ENCODE results near the gene MED14.

MED14 gene

DNA sequence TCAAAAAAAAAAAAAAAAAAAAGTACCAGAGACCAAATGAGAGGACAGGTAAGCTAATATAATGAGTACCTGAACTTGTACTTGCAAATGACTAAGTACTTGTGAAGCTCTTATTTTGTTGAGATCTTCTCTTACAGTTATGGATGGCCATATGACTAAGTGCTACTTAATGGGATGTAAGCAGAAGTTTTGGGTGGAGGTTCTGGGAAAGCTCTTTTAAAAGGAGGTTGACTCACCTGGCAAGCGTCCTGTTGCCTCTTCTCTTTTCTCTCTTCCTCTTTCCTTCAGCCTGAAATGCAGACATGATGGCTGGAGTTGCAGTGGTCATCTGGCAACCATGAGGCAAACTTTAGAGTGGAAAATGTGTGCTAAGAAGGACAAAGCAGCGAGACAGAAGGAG lies 36.9 kb upstream of the MED14 start:
- Histone ChIP-seq H3K79me1 (ENCODE audit: low read depth, low read length) (no peaks in the 10 kb centered on the region), H2AFZ (ENCODE audit: low read length) (no peak overlapping the region), H4K91ac (ENCODE audit: low read depth, low read length, poor library complexity) (no peak overlapping the region), H2BK5ac (ENCODE audit: low read length) (no peak overlapping the region), H3K4me1 (ENCODE audit: control insufficient read depth in 2 of 2, insufficient read depth in 1 of 2, low read depth in 1 of 2, low read length in 2 of 2) (no peaks in the 10 kb centered on the region), H3K36me3 (replicated peaks in 1 of 2; ENCODE audit: control insufficient read depth in 2 of 2, insufficient read depth in 2 of 2, low read length in 2 of 2) (no peaks in the 10 kb centered on the region), H3K27me3 (ENCODE audit: control insufficient read depth in 3 of 3, insufficient read depth in 3 of 3, low read depth in 1 of 3, low read length in 3 of 3) (no peaks in the 10 kb centered on the region), H3K14ac (ENCODE audit: low read length) (no peak overlapping the region), H3K27ac (replicated peaks; ENCODE audit: low read length) (no peak overlapping the region), H3K9ac (ENCODE audit: low read depth, low read length, poor library complexity) (no peak overlapping the region), H3K23ac (ENCODE audit: low read depth, low read length, poor library complexity) (no peak overlapping the region), H2BK12ac (ENCODE audit: low read length) (no peak overlapping the region), H3K4me2 (ENCODE audit: insufficient read depth, low read length, poor library complexity, severe bottlenecking) (no peak overlapping the region), H3K4me3 (ENCODE audit: low read length in 2 of 2) (no peak overlapping the region), H4K8ac (ENCODE audit: low read depth, low read length) (no peak overlapping the region), H3K9me3 (replicated peaks in 1 of 2; ENCODE audit: control insufficient read depth in 2 of 2, insufficient read depth in 1 of 2, low read depth in 1 of 2, low read length in 2 of 2) (no peaks in the 10 kb centered on the region), H3K18ac (ENCODE audit: low read length) (no peak overlapping the region), H2AK5ac (ENCODE audit: low read depth, low read length) (no peak overlapping the region), H2BK15ac (ENCODE audit: low read length) (no peak overlapping the region), H3K4ac (ENCODE audit: low read length) (no peak overlapping the region), H2BK120ac (ENCODE audit: low read depth, low read length) (no peak overlapping the region)
- no CpG with 5 or more reads among the region's 2 CpGs for WGBS, 2 donors (ENCODE audit: extremely low coverage in 2 of 2, insufficient read length in 2 of 2, insufficient replicate concordance in 1 of 2)
- no peak for DNase-seq (ENCODE audit: low spot score)

DNA sequence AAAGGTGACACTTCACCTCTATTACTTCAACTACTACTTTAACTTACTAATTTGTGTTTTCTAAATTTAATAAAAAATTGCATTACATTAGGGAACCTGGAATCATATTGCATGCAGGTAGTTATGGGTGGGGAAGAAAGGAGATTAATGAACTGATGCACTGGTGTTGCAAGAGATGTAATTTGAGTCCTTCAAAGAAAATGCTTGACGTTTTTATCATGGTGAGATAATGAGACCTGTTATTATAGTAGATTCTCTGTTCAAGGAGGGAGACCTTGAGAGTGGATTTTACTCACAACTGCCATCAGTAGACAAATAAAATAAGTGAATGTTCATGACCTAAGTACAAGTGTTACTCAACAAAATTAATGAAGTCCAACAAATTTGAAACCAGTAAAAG lies 26.4 kb upstream of the MED14 start:
- Histone ChIP-seq H2BK5ac (ENCODE audit: low read length) (no peak overlapping the region), H2AFZ (ENCODE audit: low read length) (no peak overlapping the region), H3K9ac (ENCODE audit: low read depth, low read length, poor library complexity) (no peak overlapping the region), H3K23ac (ENCODE audit: low read depth, low read length, poor library complexity) (no peak overlapping the region), H3K27me3 (ENCODE audit: control insufficient read depth in 3 of 3, insufficient read depth in 3 of 3, low read depth in 1 of 3, low read length in 3 of 3) (no peaks in the 10 kb centered on the region), H4K8ac (ENCODE audit: low read depth, low read length) (no peak overlapping the region), H3K14ac (ENCODE audit: low read length) (no peak overlapping the region), H3K36me3 (replicated peaks in 1 of 2; ENCODE audit: control insufficient read depth in 2 of 2, insufficient read depth in 2 of 2, low read length in 2 of 2) (no peaks in the 10 kb centered on the region), H2AK5ac (ENCODE audit: low read depth, low read length) (no peak overlapping the region), H3K27ac (replicated peaks; ENCODE audit: low read length) (no peak overlapping the region), H3K18ac (ENCODE audit: low read length) (no peak overlapping the region), H3K4me2 (ENCODE audit: insufficient read depth, low read length, poor library complexity, severe bottlenecking) (no peak overlapping the region), H3K4me1 (ENCODE audit: control insufficient read depth in 2 of 2, insufficient read depth in 1 of 2, low read depth in 1 of 2, low read length in 2 of 2) (no peaks in the 10 kb centered on the region), H3K4me3 (ENCODE audit: low read length in 2 of 2) (no peak overlapping the region), H4K91ac (ENCODE audit: low read depth, low read length, poor library complexity) (no peak overlapping the region), H3K9me3 (replicated peaks in 1 of 2; ENCODE audit: control insufficient read depth in 2 of 2, insufficient read depth in 1 of 2, low read depth in 1 of 2, low read length in 2 of 2) (no peaks in the 10 kb centered on the region), H3K79me1 (ENCODE audit: low read depth, low read length) (no peaks in the 10 kb centered on the region), H2BK15ac (ENCODE audit: low read length) (no peak overlapping the region), H3K4ac (ENCODE audit: low read length) (no peak overlapping the region), H2BK12ac (ENCODE audit: low read length) (no peak overlapping the region), H2BK120ac (ENCODE audit: low read depth, low read length) (no peak overlapping the region)
- DNase-seq (ENCODE audit: low spot score): no peak
- no CpG with 5 or more reads among the region's 1 CpG for WGBS, 2 donors (ENCODE audit: extremely low coverage in 2 of 2, insufficient read length in 2 of 2, insufficient replicate concordance in 1 of 2)

DNA sequence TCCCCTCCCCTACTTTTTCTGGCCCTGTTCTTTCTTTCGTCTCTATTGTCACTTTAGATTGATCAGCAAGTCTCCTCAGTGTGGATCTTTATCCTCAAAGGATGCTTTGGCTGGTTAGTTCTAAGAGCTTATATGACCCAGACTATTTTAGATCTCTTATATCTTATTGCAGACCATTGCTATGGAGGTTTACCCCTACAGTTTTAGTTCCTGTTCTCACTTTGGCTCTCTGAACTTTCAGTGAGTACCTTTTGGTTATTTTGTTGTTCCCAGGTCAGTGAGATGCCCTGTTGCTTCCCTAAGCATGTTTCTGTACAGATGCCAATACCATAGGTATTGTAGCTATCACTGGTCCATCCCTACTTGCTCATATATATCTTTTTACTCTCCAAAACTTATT lies 24.0 kb upstream of the MED14 start:
- Histone ChIP-seq H3K36me3 (replicated peaks in 1 of 2; ENCODE audit: control insufficient read depth in 2 of 2, insufficient read depth in 2 of 2, low read length in 2 of 2) (no peaks in the 10 kb centered on the region), H3K27me3 (ENCODE audit: control insufficient read depth in 3 of 3, insufficient read depth in 3 of 3, low read depth in 1 of 3, low read length in 3 of 3) (no peaks in the 10 kb centered on the region), H2BK12ac (ENCODE audit: low read length) (no peak overlapping the region), H3K9me3 (replicated peaks in 1 of 2; ENCODE audit: control insufficient read depth in 2 of 2, insufficient read depth in 1 of 2, low read depth in 1 of 2, low read length in 2 of 2) (no peaks in the 10 kb centered on the region), H2BK5ac (ENCODE audit: low read length) (no peak overlapping the region), H3K9ac (ENCODE audit: low read depth, low read length, poor library complexity) (no peak overlapping the region), H3K18ac (ENCODE audit: low read length) (no peak overlapping the region), H2AK5ac (ENCODE audit: low read depth, low read length) (no peak overlapping the region), H3K4ac (ENCODE audit: low read length) (no peak overlapping the region), H4K8ac (ENCODE audit: low read depth, low read length) (no peak overlapping the region), H3K23ac (ENCODE audit: low read depth, low read length, poor library complexity) (no peak overlapping the region), H2AFZ (ENCODE audit: low read length) (no peak overlapping the region), H3K4me3 (ENCODE audit: low read length in 2 of 2) (no peak overlapping the region), H3K4me1 (ENCODE audit: control insufficient read depth in 2 of 2, insufficient read depth in 1 of 2, low read depth in 1 of 2, low read length in 2 of 2) (no peaks in the 10 kb centered on the region), H4K91ac (ENCODE audit: low read depth, low read length, poor library complexity) (no peak overlapping the region), H3K4me2 (ENCODE audit: insufficient read depth, low read length, poor library complexity, severe bottlenecking) (no peak overlapping the region), H3K79me1 (ENCODE audit: low read depth, low read length) (no peaks in the 10 kb centered on the region), H2BK120ac (ENCODE audit: low read depth, low read length) (no peak overlapping the region), H3K27ac (replicated peaks; ENCODE audit: low read length) (no peak overlapping the region), H3K14ac (ENCODE audit: low read length) (no peak overlapping the region), H2BK15ac (ENCODE audit: low read length) (no peak overlapping the region)
- WGBS, 2 donors (ENCODE audit: extremely low coverage in 2 of 2, insufficient read length in 2 of 2, insufficient replicate concordance in 1 of 2): no CpG with 5 or more reads among the region's 1 CpG
- DNase-seq (ENCODE audit: low spot score): no peak

DNA sequence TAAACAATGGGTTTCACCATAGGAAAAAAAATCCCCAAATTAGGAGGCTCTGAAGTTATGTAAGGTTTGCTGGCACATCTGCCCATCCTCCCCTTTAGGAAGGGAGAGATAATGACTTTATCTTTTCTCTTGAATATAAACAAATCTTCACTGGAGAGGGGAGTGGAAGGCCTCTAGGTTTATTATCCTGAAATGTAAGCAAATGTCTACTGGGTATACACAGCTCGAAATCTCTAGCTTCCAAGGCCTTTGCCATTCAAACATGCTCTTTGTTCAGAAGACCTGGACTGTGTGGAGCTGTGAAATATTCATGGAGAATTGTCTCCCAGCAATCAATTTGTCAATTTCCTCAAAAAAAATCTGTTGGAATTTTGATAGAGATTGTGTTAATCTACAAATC lies 21.7 kb upstream of the MED14 start:
- peaks cover 0 to 2% of the 10 kb centered on the region in 2 donors for H3K9me3 ChIP-seq (replicated peaks in 1 of 2; ENCODE audit: control insufficient read depth in 2 of 2, insufficient read depth in 1 of 2, low read depth in 1 of 2, low read length in 2 of 2)
- H2BK12ac ChIP-seq (ENCODE audit: low read length): no peak overlapping the region
- no peaks in the 10 kb centered on the region for H3K27me3 ChIP-seq (ENCODE audit: control insufficient read depth in 3 of 3, insufficient read depth in 3 of 3, low read depth in 1 of 3, low read length in 3 of 3)
- H3K4me3 ChIP-seq (ENCODE audit: low read length in 2 of 2): no peak overlapping the region
- no peak overlapping the region for H3K27ac ChIP-seq (replicated peaks; ENCODE audit: low read length)
- no peak overlapping the region for H3K14ac ChIP-seq (ENCODE audit: low read length)
- H3K36me3 ChIP-seq (replicated peaks in 1 of 2; ENCODE audit: control insufficient read depth in 2 of 2, insufficient read depth in 2 of 2, low read length in 2 of 2): no peaks in the 10 kb centered on the region
- H3K79me1 ChIP-seq (ENCODE audit: low read depth, low read length): no peaks in the 10 kb centered on the region
- H4K91ac ChIP-seq (ENCODE audit: low read depth, low read length, poor library complexity): no peak overlapping the region
- H2AFZ ChIP-seq (ENCODE audit: low read length): no peak overlapping the region
- no peak overlapping the region for H3K18ac ChIP-seq (ENCODE audit: low read length)
- H3K9ac ChIP-seq (ENCODE audit: low read depth, low read length, poor library complexity): no peak overlapping the region
- no peak for DNase-seq (ENCODE audit: low spot score)
- no peaks in the 10 kb centered on the region for H3K4me1 ChIP-seq (ENCODE audit: control insufficient read depth in 2 of 2, insufficient read depth in 1 of 2, low read depth in 1 of 2, low read length in 2 of 2)
- H2AK5ac ChIP-seq (ENCODE audit: low read depth, low read length): no peak overlapping the region
- no peak overlapping the region for H2BK120ac ChIP-seq (ENCODE audit: low read depth, low read length)
- no peak overlapping the region for H3K4me2 ChIP-seq (ENCODE audit: insufficient read depth, low read length, poor library complexity, severe bottlenecking)
- no peak overlapping the region for H3K4ac ChIP-seq (ENCODE audit: low read length)
- H4K8ac ChIP-seq (ENCODE audit: low read depth, low read length): no peak overlapping the region
- H3K23ac ChIP-seq (ENCODE audit: low read depth, low read length, poor library complexity): no peak overlapping the region
- no peak overlapping the region for H2BK5ac ChIP-seq (ENCODE audit: low read length)
- no peak overlapping the region for H2BK15ac ChIP-seq (ENCODE audit: low read length)
- WGBS, 2 donors (ENCODE audit: extremely low coverage in 2 of 2, insufficient read length in 2 of 2, insufficient replicate concordance in 1 of 2): no CpG with 5 or more reads among the region's 1 CpG
